GM23248 (cell line): ENCODE measurements around the gene AGR2. TPM values are rescaled to one million over a fixed set of nuclear protein-coding genes. Genes with fewer than 3 reads are reported as not detected.

Experiments used
- DNase-seq: peaks from one replicate; pipeline ENCODE4 v3.0.0-alpha.2; 2015
- H2AFZ ChIP-seq: fragments of 200-600 bp; sonication (generic); 2 replicates; pipeline ENCODE4 v1.6.1; 2016; ENCODE audit warnings: antibody characterized with exemption
- H3F3A ChIP-seq: fragments of 200-600 bp; sonication (generic); 2 replicates; pipeline ENCODE4 v1.6.1; 2016; ENCODE audit warnings: mild to moderate bottlenecking, antibody characterized with exemption, mixed run types; ENCODE audit not compliant: insufficient read depth
- H3K27ac ChIP-seq: fragments of 200-600 bp; sonication (generic); 2 replicates; pipeline ENCODE4 v1.5.1; 2016; ENCODE audit warnings: mild to moderate bottlenecking
- H3K27me3 ChIP-seq: fragments of 200-600 bp; sonication (generic); replicated peaks from 2 replicates; pipeline ENCODE4 v1.6.1; 2016; ENCODE audit warnings: mild to moderate bottlenecking; ENCODE audit not compliant: insufficient read depth
- H3K36me3 ChIP-seq: fragments of 200-600 bp; sonication (generic); 2 replicates; pipeline ENCODE4 v1.6.1; 2016; ENCODE audit warnings: low read depth, mild to moderate bottlenecking
- H3K4me1 ChIP-seq: fragments of 200-600 bp; sonication (generic); 2 replicates; pipeline ENCODE4 v1.6.1; 2016; ENCODE audit warnings: mild to moderate bottlenecking; ENCODE audit not compliant: insufficient read depth
- H3K4me2 ChIP-seq: fragments of 200-600 bp; sonication (generic); one replicate; pipeline ENCODE4 v1.6.1; 2016; ENCODE audit warnings: mild to moderate bottlenecking; ENCODE audit not compliant: unreplicated experiment
- H3K4me3 ChIP-seq: fragments of 200-600 bp; sonication (generic); 2 replicates; pipeline ENCODE4 v1.5.1; 2016; ENCODE audit warnings: mild to moderate bottlenecking
- H3K79me2 ChIP-seq: fragments of 200-600 bp; sonication (generic); 2 replicates; pipeline ENCODE4 v1.6.1; 2016; ENCODE audit warnings: mild to moderate bottlenecking; ENCODE audit not compliant: insufficient read depth
- H3K9ac ChIP-seq: fragments of 200-600 bp; sonication (generic); 2 replicates; pipeline ENCODE4 v1.6.1; 2016; ENCODE audit warnings: mild to moderate bottlenecking
- H3K9me2 ChIP-seq: fragments of 200-600 bp; sonication (generic); 2 replicates; pipeline ENCODE4 v1.6.1; 2016; ENCODE audit warnings: mixed run types, mild to moderate bottlenecking, moderate library complexity; ENCODE audit not compliant: insufficient read depth
- H3K9me3 ChIP-seq: fragments of 200-600 bp; sonication (generic); one replicate; pipeline ENCODE4 v1.6.1; 2017; ENCODE audit warnings: low read depth
- H4K20me1 ChIP-seq: fragments of 200-600 bp; sonication (generic); 2 replicates; pipeline ENCODE4 v1.6.0; 2016; ENCODE audit not compliant: insufficient read depth
- EZH2 ChIP-seq: fragments of 200-600 bp; sonication (generic); IDR thresholded peaks from 2 replicates; pipeline ENCODE4 v1.6.1; 2018; ENCODE audit warnings: antibody characterized with exemption, mild to moderate bottlenecking; ENCODE audit not compliant: insufficient read depth, poor library complexity, severe bottlenecking
- EZH2phosphoT487 ChIP-seq: fragments of 200-600 bp; sonication (generic); IDR thresholded peaks from 2 replicates; pipeline ENCODE4 v1.6.1; 2018; ENCODE audit warnings: antibody characterized with exemption, moderate library complexity, mild to moderate bottlenecking, low read depth; ENCODE audit not compliant: insufficient read depth
- WGBS, 2 experiments: methylation state at CpG; one replicate each; pipeline ENCODE4 v1.1.6; 2015 to 2017; ENCODE audit warnings: low lambda C conversion rate in 2 of 2, low coverage in 1 of 2; ENCODE audit errors: missing lambda C conversion rate in 2 of 2; 5-methylcytosine and 5-hydroxymethylcytosine counted together
- in situ Hi-C: fragments of 300-500 bp; cut with MboI; formaldehyde crosslinking; loops from 2 replicates; pipeline ENCODE4 v1.15.0; 2020
- polyA plus RNA-seq: library from polyadenylated mRNA; unstranded; fragments of >200 nt; fragmentation: Nextera tagmentation; extraction: Ambion mirVana; gene quantifications from 2 replicates; pipeline ENCODE4 v1.2.1, GENCODE V29; 2016
- total RNA-seq: library from RNA; depleted of rRNA; stranded (reverse); fragments of >200 nt; shearing (Covaris generic); gene quantifications from 2 replicates; pipeline ENCODE4 v1.2.3, GENCODE V29; 2014

AGR2 gene
- total and polyA plus RNA-seq, 2 experiments from 2014 or later, result not detected

DNA sequence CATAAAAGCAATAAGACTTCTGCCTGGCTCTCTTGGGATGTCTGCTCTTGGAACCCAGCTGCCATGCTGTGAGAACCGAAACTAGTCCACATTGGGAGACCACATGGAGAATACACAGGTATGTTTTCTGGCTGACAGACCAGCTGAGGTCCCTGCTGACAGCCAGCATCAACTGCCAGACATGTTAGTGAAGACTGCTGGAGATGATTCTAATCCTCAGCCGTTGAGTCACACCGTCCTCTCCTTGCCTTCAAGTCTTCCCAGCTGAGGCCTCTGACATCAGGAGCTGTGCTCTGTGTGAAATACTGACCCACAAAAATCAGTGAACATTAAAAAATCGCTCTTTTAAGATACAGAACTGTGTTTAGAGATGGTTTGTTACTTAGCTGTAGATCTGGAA lies 36.9 kb upstream of the AGR2 start:
- Histone ChIP-seq H3K9ac (no peak overlapping the region), H3K36me3 (no peaks in the 10 kb centered on the region), H3K27ac (no peak overlapping the region), H3K9me3 (no peaks in the 10 kb centered on the region), H2AFZ (peak overlapping the region; percentile 23; the same call in 1 of the 2 replicates), H4K20me1 (no peaks in the 10 kb centered on the region), H3K27me3 (no peaks in the 10 kb centered on the region), H3K4me2 (no peak overlapping the region), H3K9me2 (no peaks in the 10 kb centered on the region), H3K79me2 (no peaks in the 10 kb centered on the region), H3K4me1 (peaks cover 28% of the 10 kb centered on the region), H3F3A (peaks cover 18% of the 10 kb centered on the region), H3K4me3 (no peak overlapping the region)
- 66 to 73% methylated on average over 4 of the region's 4 CpGs for WGBS, 2 experiments
- TF ChIP-seq EZH2phosphoT487 (no peak), EZH2 (no peak)
- in situ Hi-C loops, result no loop called here
- peak; percentile 68 for DNase-seq

DNA sequence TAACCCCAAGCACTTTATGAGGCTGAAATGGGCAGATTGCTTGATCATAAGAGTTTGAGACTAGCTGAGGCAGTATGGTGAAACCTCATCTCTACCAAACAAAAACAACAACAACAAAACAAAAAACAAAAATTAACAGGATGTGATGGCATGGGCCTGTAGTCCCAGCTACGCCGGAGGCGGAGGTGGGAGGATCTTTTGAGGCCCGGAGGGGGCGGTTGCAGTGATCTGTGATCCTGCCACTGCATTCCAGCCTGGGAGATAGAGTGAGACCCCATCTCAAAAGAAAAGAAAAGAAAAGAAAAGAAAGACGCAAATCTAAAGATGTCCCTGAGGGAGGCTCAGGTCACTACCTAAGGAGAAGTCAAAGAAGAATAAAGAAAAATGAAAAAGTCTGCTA lies 35.3 kb upstream of the AGR2 start:
- peak overlapping the region; percentile 11 for H3K4me2 ChIP-seq
- H3K4me1 ChIP-seq, result peaks cover 28% of the 10 kb centered on the region
- no peaks in the 10 kb centered on the region for H3K9me2 ChIP-seq
- H2AFZ ChIP-seq, result peak overlapping the region; percentile 23
- H3K27ac ChIP-seq, result 0 out of 2 replicates have a peak overlapping the region, but pooled peaks have one; percentile 8
- no peak overlapping the region for H3K4me3 ChIP-seq
- peaks cover 18% of the 10 kb centered on the region for H3F3A ChIP-seq
- no peaks in the 10 kb centered on the region for H3K36me3 ChIP-seq
- no peaks in the 10 kb centered on the region for H3K27me3 ChIP-seq
- no peaks in the 10 kb centered on the region for H4K20me1 ChIP-seq
- no peaks in the 10 kb centered on the region for H3K9me3 ChIP-seq
- WGBS, 2 experiments, result 84 to 88% methylated on average over 6 of the region's 6 CpGs
- in situ Hi-C loops, result no loop called here
- no peak for DNase-seq
- H3K79me2 ChIP-seq, result no peaks in the 10 kb centered on the region
- no peak overlapping the region for H3K9ac ChIP-seq
- no peak for TF ChIP-seq EZH2phosphoT487
- TF ChIP-seq EZH2, result no peak

DNA sequence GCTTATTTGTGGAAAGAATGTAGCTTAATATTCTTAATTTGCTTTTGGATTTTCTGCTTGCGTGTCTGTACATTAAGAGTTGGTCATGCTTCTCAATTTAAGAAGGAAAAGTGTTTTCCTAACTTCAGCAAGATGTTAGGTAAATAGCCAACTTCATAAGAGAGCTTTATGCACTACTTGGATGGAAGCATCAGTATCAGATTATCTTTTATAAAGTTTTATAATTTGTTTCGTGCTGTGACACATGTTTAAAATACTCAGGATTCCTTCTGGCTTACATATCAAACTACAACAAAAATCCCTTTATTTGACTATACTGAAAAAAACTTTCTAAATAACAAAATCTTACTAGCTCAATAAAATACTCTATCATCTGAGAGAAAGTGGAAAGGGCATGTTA lies 34.8 kb upstream of the AGR2 start:
- no peak overlapping the region for H3K9ac ChIP-seq
- no peaks in the 10 kb centered on the region for H3K36me3 ChIP-seq
- peak overlapping the region; percentile 11 for H3K4me2 ChIP-seq
- H3K27ac ChIP-seq, result 0 out of 2 replicates have a peak overlapping the region, but pooled peaks have one; percentile 8
- no peak overlapping the region for H3K4me3 ChIP-seq
- peaks cover 28% of the 10 kb centered on the region for H3K4me1 ChIP-seq
- WGBS, 2 experiments, result 33 to 43% methylated on average over 2 of the region's 2 CpGs
- H3K79me2 ChIP-seq, result no peaks in the 10 kb centered on the region
- peaks cover 18% of the 10 kb centered on the region for H3F3A ChIP-seq
- no peaks in the 10 kb centered on the region for H4K20me1 ChIP-seq
- in situ Hi-C loops, result no loop called here
- peak; percentile 46 for DNase-seq
- no peaks in the 10 kb centered on the region for H3K27me3 ChIP-seq
- H3K9me2 ChIP-seq, result no peaks in the 10 kb centered on the region
- peak overlapping the region; percentile 23 for H2AFZ ChIP-seq
- no peaks in the 10 kb centered on the region for H3K9me3 ChIP-seq
- TF ChIP-seq EZH2 (no peak), EZH2phosphoT487 (no peak)

DNA sequence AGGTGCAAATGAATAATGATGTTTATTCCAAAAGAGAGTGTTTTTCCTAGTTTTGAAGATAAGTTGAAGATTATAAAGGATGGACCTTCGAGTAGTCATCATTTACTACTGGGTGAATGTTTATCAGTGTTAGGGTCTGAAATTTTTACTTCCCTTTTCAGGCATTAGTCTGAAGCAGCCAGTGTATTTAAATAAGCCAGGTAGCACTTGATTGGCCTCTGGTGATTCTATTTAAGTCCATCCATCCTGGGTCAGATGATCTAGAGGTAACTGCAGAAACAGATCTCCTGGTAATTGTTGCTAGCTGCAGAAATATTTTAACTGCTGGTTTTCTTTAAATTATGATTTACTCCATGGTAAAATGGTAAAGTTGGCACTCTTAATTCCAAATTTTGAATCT lies 34.1 kb upstream of the AGR2 start:
- no peak overlapping the region for H3K4me2 ChIP-seq
- in situ Hi-C loops, result no loop called here
- 88 to 90% methylated on average over 1 of the region's 1 CpG for WGBS, 2 experiments
- TF ChIP-seq EZH2 (no peak), EZH2phosphoT487 (no peak)
- H3F3A ChIP-seq, result peaks cover 18% of the 10 kb centered on the region
- DNase-seq, result no peak
- H3K9me2 ChIP-seq, result no peaks in the 10 kb centered on the region
- no peak overlapping the region for H3K9ac ChIP-seq
- H4K20me1 ChIP-seq, result no peaks in the 10 kb centered on the region
- H3K4me1 ChIP-seq, result peaks cover 28% of the 10 kb centered on the region
- no peaks in the 10 kb centered on the region for H3K27me3 ChIP-seq
- no peaks in the 10 kb centered on the region for H3K9me3 ChIP-seq
- no peak overlapping the region; the same call in 1 of the 2 replicates for H2AFZ ChIP-seq
- H3K4me3 ChIP-seq, result no peak overlapping the region
- no peak overlapping the region for H3K27ac ChIP-seq
- no peaks in the 10 kb centered on the region for H3K36me3 ChIP-seq
- H3K79me2 ChIP-seq, result no peaks in the 10 kb centered on the region

DNA sequence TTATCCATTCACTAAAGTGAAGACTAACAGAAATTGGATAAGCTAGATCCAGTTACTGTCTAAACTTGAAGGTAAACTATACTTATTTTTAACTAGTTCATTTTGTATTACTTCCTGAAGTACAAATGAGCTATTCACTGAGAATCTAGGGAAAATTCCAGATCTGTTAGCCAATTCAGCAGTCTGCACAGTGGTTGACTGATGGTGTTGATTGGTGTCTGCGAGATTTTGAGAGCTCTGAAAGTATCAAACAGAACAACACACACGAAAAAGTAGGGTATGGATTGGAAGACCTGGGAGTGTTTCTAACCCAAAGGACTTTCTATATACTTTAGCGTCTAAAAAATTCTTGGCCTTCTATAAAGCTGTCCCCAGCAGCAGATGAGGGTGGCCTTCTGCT lies 33.6 kb upstream of the AGR2 start:
- peaks cover 18% of the 10 kb centered on the region for H3F3A ChIP-seq
- no peaks in the 10 kb centered on the region for H3K9me3 ChIP-seq
- H3K79me2 ChIP-seq, result no peaks in the 10 kb centered on the region
- H3K27ac ChIP-seq, result no peak overlapping the region
- peaks cover 28% of the 10 kb centered on the region for H3K4me1 ChIP-seq
- peak; percentile 7 for DNase-seq
- TF ChIP-seq EZH2 (no peak), EZH2phosphoT487 (no peak)
- no peaks in the 10 kb centered on the region for H3K9me2 ChIP-seq
- no peaks in the 10 kb centered on the region for H3K27me3 ChIP-seq
- no peaks in the 10 kb centered on the region for H3K36me3 ChIP-seq
- H3K4me2 ChIP-seq, result no peak overlapping the region
- 67% methylated on average over 3 of the region's 3 CpGs for WGBS, 2 experiments
- H4K20me1 ChIP-seq, result no peaks in the 10 kb centered on the region
- in situ Hi-C loops, result no loop called here
- H3K9ac ChIP-seq, result no peak overlapping the region
- H3K4me3 ChIP-seq, result no peak overlapping the region
- no peak overlapping the region; the same call in 1 of the 2 replicates for H2AFZ ChIP-seq
